Adrenal gland (tissue), 12 donors: Measurements from ENCODE around the gene LBHD2. TPM values are rescaled to one million over a fixed set of nuclear protein-coding genes. Genes with fewer than 3 reads are reported as not detected.

ENCODE experiments used
- DNase-seq, 7 donors: peaks; one replicate each; pipeline ENCODE4 v3.0.0-alpha.2; 2019 to 2020
- H3K27ac ChIP-seq, 5 donors: fragments of 200-600 bp; sonication (generic) in 4 of 5; 1 replicate in 3 of 5; 2 replicates in 2 of 5; pipeline versions ENCODE4 v1.5.1 to v1.8.0; 2016 to 2020; ENCODE audit warnings: mild to moderate bottlenecking in 1 of 5
- H3K27me3 ChIP-seq: fragments of 200-600 bp; 2 replicates; pipeline ENCODE4 v1.8.0; 2021
- H3K36me3 ChIP-seq, 2 donors: fragments of 200-600 bp; replicated peaks in 1 of 2; 1 replicate in 1 of 2; 2 replicates in 1 of 2; pipeline versions ENCODE4 v1.5.1 to v1.8.0; 2018 to 2022
- H3K4me1 ChIP-seq, 2 donors: fragments of 200-600 bp; replicated peaks in 1 of 2; 1 replicate in 1 of 2; 2 replicates in 1 of 2; pipeline versions ENCODE4 v1.5.1 to v1.8.0; 2018 to 2021
- H3K4me3 ChIP-seq, 4 donors: fragments of 200-600 bp; sonication (generic) in 3 of 4; one replicate each; pipeline ENCODE4 v1.5.1; 2016 to 2018
- H3K9me3 ChIP-seq, 3 donors: fragments of 200-600 bp; sonication (generic) in 1 of 3; replicated peaks in 1 of 3; 1 replicate in 2 of 3; 2 replicates in 1 of 3; pipeline versions ENCODE4 v1.5.1 to v1.8.0; 2016 to 2021
- POLR2A ChIP-seq, 2 donors: fragments of 450-650 bp; IDR thresholded peaks; one replicate each; pipeline ENCODE4 v1.6.1; 2017; ENCODE audit warnings: antibody characterized with exemption in 2 of 2, mild to moderate bottlenecking in 2 of 2, moderate library complexity in 1 of 2
- WGBS, 4 donors: extraction: QIAGEN DNeasy Blood & Tissue Kit in 2 of 4; methylation state at CpG; one replicate each; pipeline versions ENCODE4 v1.1.5 to v1.1.7; 2013 to 2017; 5-methylcytosine and 5-hydroxymethylcytosine counted together
- intact Hi-C, 2 donors: fragments of 100-400 bp; cut with DNase I; formaldehyde crosslinking; loops; one replicate each; pipeline versions ENCODE4 v1.14.1 to v1.15.0; 2022 to 2023
- polyA plus RNA-seq, 3 donors: library from polyadenylated mRNA; stranded (reverse); fragments of 200-250 nt in 2 of 3; fragments of 350-450 nt in 1 of 3; fragmentation: Illumina TruSeq in 1 of 3; extraction: RNeasy Lipid Tissue Mini Kit (QIAGEN cat#74804) in 1 of 3; gene quantifications; one replicate each; pipeline ENCODE4 v1.2.3, GENCODE V29; 2013 to 2014
- total RNA-seq, 9 donors: library from RNA; depleted of rRNA in 4 of 9; stranded (reverse); fragments of >200 nt in 4 of 9; fragments of 120-200 nt in 1 of 9; fragmentation: NEBNext Ultra II Directional in 1 of 9; extraction: Animal tissue kit (Norgen Biotek cat#: 25700) in 1 of 9; gene quantifications; one replicate each; pipeline versions ENCODE4 v1.1.0 to v1.2.4, GENCODE V29; 2013 to 2023
- TF ChIP-seq, protein P1 (sequence below), 6 experiments: fragments of 450-650 bp in 4 of 6; fragments of 200-600 bp in 2 of 6; sonication (generic) in 1 of 6; IDR thresholded peaks; 1 replicate in 5 of 6; 2 replicates in 1 of 6; pipeline versions ENCODE4 v1.5.1 to v1.8.0; 2016 to 2021; ENCODE audit warnings: antibody characterized with exemption in 6 of 6, mild to moderate bottlenecking in 2 of 6, moderate library complexity in 1 of 6
- donor health status: healthy with polysubstance abuse.
- donor health status: Bipolar disorder and iron deficiency.
- donor health status: DM: yes; HTN: yes; CAD: no.
- donor health status: DM: no; HTN: no; CAD: no.
- donor health status: DM: no; HTN: no; CAD: no.
- donor health status: DM: yes; HTN: yes; CAD: no.

The LBHD2 gene
- total and polyA plus RNA-seq, 12 donors, result 2.1 TPM; not detected in 11

DNA sequence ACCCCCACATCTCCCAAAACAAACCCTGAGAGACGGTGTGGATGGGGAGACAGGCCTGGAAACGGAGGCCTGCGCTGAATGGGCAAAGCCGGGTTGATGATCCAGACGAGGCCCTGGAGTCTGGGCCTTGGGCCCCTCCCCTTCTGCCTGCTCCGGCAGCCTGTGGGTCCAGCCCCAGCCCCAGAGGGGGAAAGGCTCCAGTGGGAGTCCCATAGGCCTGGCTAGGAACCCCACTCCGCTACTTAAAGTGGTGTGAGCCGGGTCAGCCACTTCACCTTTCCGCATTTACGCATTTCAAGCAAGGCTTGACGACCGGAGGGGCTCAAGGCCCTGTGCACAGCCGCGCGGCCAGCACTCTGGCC is 38.6 kb downstream of the LBHD2 start:
- no peaks in the 10 kb centered on the region for H3K9me3 ChIP-seq
- no peaks in the 10 kb centered on the region for H3K36me3 ChIP-seq
- DNase-seq, result peak in 1 of 7 donors; percentile 62
- peak overlapping the region; percentile 77 to 98 (median 87) for H3K27ac ChIP-seq
- 25 to 50% (median 45%) methylated on average over 7 to 15 of the region's 15 CpGs for WGBS, 4 donors
- peaks cover 16 to 61% of the 10 kb centered on the region in 2 donors for H3K4me1 ChIP-seq
- H3K4me3 ChIP-seq, result peak overlapping the region in 1 of 4 donors; percentile 89
- TF ChIP-seq POLR2A (IDR thresholded peaks at IDR 0.05), result no peak
- TF ChIP-seq, protein P1, sequence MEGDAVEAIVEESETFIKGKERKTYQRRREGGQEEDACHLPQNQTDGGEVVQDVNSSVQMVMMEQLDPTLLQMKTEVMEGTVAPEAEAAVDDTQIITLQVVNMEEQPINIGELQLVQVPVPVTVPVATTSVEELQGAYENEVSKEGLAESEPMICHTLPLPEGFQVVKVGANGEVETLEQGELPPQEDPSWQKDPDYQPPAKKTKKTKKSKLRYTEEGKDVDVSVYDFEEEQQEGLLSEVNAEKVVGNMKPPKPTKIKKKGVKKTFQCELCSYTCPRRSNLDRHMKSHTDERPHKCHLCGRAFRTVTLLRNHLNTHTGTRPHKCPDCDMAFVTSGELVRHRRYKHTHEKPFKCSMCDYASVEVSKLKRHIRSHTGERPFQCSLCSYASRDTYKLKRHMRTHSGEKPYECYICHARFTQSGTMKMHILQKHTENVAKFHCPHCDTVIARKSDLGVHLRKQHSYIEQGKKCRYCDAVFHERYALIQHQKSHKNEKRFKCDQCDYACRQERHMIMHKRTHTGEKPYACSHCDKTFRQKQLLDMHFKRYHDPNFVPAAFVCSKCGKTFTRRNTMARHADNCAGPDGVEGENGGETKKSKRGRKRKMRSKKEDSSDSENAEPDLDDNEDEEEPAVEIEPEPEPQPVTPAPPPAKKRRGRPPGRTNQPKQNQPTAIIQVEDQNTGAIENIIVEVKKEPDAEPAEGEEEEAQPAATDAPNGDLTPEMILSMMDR (IDR thresholded peaks at IDR 0.05), result no peak
- H3K27me3 ChIP-seq, result no peaks in the 10 kb centered on the region
- intact Hi-C loops, result no loop called here

DNA sequence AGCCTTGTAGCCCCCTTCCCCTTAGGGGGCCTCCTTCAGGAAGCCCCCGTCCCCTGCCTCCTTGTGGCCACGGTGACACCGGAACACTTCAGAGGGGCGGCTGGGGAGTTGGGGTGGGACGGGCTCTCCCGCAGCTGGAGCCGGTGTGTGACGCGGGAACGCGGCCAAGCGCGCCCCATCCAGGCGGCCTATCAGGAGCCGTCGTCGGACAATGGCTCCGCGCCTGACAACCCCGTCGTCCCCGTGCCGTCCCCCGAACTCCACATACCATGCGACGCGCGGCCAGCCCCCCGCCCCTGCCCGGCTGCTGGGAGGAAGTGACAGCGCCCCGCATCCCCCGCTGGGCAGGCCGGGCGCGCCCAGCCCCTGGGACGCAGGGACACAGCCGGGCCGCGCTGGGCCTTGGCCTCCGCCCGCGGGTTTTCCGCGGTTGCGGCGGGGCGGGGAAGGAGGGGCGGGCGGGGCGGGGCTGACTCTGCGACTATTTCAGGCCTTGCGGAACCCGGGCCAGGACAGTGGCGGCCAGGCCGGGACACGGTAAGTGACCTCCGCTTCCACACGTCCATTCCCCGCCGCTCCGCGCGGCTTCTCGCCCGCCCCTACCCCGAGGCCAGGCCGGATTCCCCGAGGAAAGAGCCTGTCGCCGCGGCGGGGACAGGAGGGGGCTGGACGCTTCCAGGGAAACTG is 39.1 kb downstream of the LBHD2 start, which contains the start of gene TNFAIP2:
TSS of gene TNFAIP2 (plus strand) at position 515 of the 687 bp plus-strand sequence. CDS start 2,997 bp downstream, outside the sequence.
- intact Hi-C loops, result no loop called here
- Histone ChIP-seq H3K4me3 (peak within 1 kb of the TSS in 3 of 4 donors; percentile 52 to 89 (median 63)), H3K27me3 (no peaks in the 10 kb centered on the region), H3K27ac (peak within 1 kb of the TSS; percentile 77 to 98 (median 87)), H3K4me1 (peaks cover 16 to 64% of the 10 kb centered on the region in 2 donors), H3K36me3 (no peaks in the 10 kb centered on the region), H3K9me3 (no peaks in the 10 kb centered on the region)
- 6 to 8% (median 7%) methylated on average over 7 to 74 of the region's 74 CpGs; no CpG with 5 or more reads in 1 of the 4 donors for WGBS, 4 donors
- DNase-seq, result peak; percentile 54 to 77 (median 64)
- TF ChIP-seq POLR2A (IDR thresholded peaks at IDR 0.05), result peak; percentile 67 to 76
- TF ChIP-seq, protein P1 (IDR thresholded peaks at IDR 0.05), result no peak

DNA sequence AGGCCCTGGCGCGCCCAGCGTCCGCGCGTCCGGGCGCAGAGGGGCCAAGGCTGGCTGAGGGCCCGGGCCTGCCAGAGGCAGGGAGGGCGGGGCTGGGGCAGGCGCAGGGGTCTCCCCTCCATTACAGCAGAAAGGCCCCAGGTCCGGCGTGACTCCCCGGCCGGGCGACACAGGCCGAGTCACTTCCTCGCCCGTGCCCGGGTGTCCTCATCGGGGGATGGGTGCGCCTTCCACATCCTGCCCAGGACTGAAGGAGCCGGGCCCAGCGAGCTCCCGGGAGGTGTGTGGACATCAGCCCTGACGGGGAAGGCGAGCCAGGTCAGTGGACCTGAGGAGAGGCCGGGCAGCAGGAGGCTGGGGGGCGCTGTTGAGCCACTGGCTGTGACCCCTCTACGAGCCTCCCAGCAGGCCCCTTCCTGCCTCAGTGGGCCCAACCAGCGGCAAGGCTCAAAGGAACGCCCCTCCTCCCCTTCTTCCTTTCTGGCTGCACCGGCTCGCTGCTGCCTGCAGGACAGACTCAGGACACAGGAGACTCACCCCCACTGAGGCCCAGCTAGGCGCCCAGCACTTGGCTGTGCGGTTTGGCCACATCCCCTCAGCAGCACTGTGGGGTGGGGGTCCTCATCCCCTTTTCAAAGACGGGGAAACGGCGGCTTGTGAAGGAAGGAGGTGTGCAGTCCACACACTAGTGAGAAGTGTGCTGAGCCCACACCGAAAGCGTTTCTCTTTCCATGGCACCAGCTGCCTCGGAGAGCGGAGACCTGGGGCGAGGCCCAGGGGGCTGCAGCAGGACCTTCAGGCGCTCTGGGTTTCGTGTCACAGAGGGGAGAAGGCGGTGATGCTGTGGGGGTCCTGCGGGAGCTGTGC is 39.9 kb downstream of the LBHD2 start:
- peak; percentile 52 to 78 (median 70) for DNase-seq
- 18 to 39% (median 30%) methylated on average over 14 to 48 of the region's 48 CpGs for WGBS, 4 donors
- Histone ChIP-seq H3K9me3 (no peaks in the 10 kb centered on the region), H3K36me3 (no peaks in the 10 kb centered on the region), H3K4me3 (peak overlapping the region in 3 of 4 donors; percentile 52 to 89 (median 63)), H3K27me3 (no peaks in the 10 kb centered on the region), H3K4me1 (peaks cover 18 to 65% of the 10 kb centered on the region in 2 donors), H3K27ac (peak overlapping the region in 4 of 5 donors; percentile 77 to 98 (median 88))
- intact Hi-C loops, result no loop called here
- TF ChIP-seq POLR2A (IDR thresholded peaks at IDR 0.05), result no peak
- TF ChIP-seq, protein P1 (IDR thresholded peaks at IDR 0.05), result peak in 3 of 6 experiments; percentile 43 to 48 (median 44)

DNA sequence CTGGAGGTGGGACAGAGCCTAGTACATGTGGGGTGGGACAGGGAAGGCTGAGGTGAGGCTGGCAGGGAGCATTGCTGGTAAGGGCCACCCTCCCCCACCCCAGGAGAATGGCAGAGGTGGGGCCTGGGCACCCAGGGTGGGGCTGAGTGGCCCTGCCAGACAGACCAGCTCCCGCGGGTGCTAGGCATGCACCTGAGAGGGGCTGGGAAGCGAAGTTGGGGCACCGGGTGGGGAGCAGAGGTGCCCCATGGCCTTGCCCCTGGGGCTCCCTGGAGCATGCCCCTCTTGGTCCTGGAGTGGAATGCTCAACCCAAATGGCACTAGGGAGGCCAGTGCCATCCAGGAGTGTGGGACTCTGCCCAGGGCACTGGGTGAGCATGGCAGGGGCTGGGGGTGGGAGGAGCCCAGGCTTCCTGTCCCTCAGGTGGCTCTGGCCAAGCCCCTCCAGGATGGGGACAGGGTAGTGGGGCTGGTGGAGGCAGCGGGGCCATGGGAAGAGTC is 40.5 kb downstream of the LBHD2 start:
- H3K27me3 ChIP-seq, result no peaks in the 10 kb centered on the region
- peak in 2 of 7 donors; percentile 20 to 23 for DNase-seq
- no peak for TF ChIP-seq POLR2A (IDR thresholded peaks at IDR 0.05)
- TF ChIP-seq, protein P1 (IDR thresholded peaks at IDR 0.05), result no peak
- H3K27ac ChIP-seq, result no peak overlapping the region
- intact Hi-C loops, result no loop called here
- H3K9me3 ChIP-seq, result no peaks in the 10 kb centered on the region
- peaks cover 21 to 68% of the 10 kb centered on the region in 2 donors for H3K4me1 ChIP-seq
- 66 to 91% (median 87%) methylated on average over 3 to 5 of the region's 5 CpGs for WGBS, 4 donors
- H3K36me3 ChIP-seq, result no peaks in the 10 kb centered on the region
- H3K4me3 ChIP-seq, result peak overlapping the region in 1 of 4 donors; percentile 89
